GM10248 (cell line): Measurements from ENCODE around the gene ATP2C1.

Experiments used
- CTCF ChIA-PET: fragments of 300-600 bp; sonication (Branson Sonifier 250); formaldehyde crosslinking; extraction: SDS; loops from one replicate; lab custom pipeline; 2021; ENCODE audit warnings: antibody characterized with exemption; lab: Yijun Ruan, JAX
- POLR2A ChIA-PET: fragments of 350-650 bp; sonication (Branson Sonifier 250); formaldehyde crosslinking; extraction: SDS; loops from one replicate; lab custom pipeline; 2020; ENCODE audit warnings: antibody characterized with exemption; lab: Yijun Ruan, JAX
- DNase-seq: peaks from one replicate; pipeline ENCODE4 v3.0.0; 2012; ENCODE audit errors: extremely low spot score
- CTCF ChIP-seq: IDR thresholded peaks from 2 replicates; pipeline ENCODE4 v1.5.1; 2012; ENCODE audit warnings: mild to moderate bottlenecking, low read depth; ENCODE audit errors: extremely low read depth, missing control alignments, control extremely low read depth

Gene ATP2C1

GRCh38 chr3:130907966-130908365, 14.1 kb downstream of the ATP2C1 start:
- TF ChIP-seq CTCF, result no peak
- CTCF ChIA-PET, result no interaction called here

GRCh38 chr3:130915567-130916292, 21.8 kb downstream of the ATP2C1 start:
- POLR2A ChIA-PET, result no interaction called here
- CTCF ChIA-PET, result interaction anchor here (0.7 to 3.0 kb wide), 9 partner anchors 10 to 67 kb away, joined by 3 to 11 read pairs (median 3); partner anchors contain the start of gene ATP2C1

More at GRCh38 chr3:130907966-130908365, 14.1 kb downstream of the ATP2C1 start:
- POLR2A ChIA-PET, result no interaction called here
- DNase-seq, result no peak

GRCh38 chr3:130916507-130917167, 22.8 kb downstream of the ATP2C1 start:
- CTCF ChIA-PET, result interaction anchor here (0.7 to 3.0 kb wide), 6 partner anchors 9 to 89 kb away, joined by 3 to 11 read pairs (median 8); partner anchors contain the start of gene ATP2C1
- no peak for TF ChIP-seq CTCF
- peak; percentile 28 for DNase-seq
- POLR2A ChIA-PET, result no interaction called here

More at GRCh38 chr3:130915567-130916292, 21.8 kb downstream of the ATP2C1 start:
- DNase-seq, result no peak
- no peak for TF ChIP-seq CTCF

- TF ChIP-seq CTCF, result no peak
- ChIA-PET CTCF (no interaction called here), POLR2A (no interaction called here)
- DNase-seq, result no peak
Observed at GRCh38 chr3:130918328-130918727, 24.4 kb downstream of the ATP2C1 start.

GRCh38 chr3:130925628-130926027, 31.7 kb downstream of the ATP2C1 start:
- no peak for DNase-seq
- ChIA-PET POLR2A (interaction anchor here (0.6 kb wide), 1 partner anchor 73 kb away, joined by 3 read pairs; no protein-coding TSS in a partner anchor), CTCF (interaction anchor here (0.8 to 2.0 kb wide), 3 partner anchors 10 to 165 kb away, joined by 3 to 9 read pairs (median 8); partner anchors contain the start of gene ATP2C1)
- no peak for TF ChIP-seq CTCF

GRCh38 chr3:130926504-130926903, 32.6 kb downstream of the ATP2C1 start:
- no peak for DNase-seq
- ChIA-PET CTCF (interaction anchor here (2.0 to 4.0 kb wide), 4 partner anchors 10 to 32 kb away, joined by 5 to 18 read pairs (median 10); partner anchors contain the start of gene ATP2C1), POLR2A (no interaction called here)
- TF ChIP-seq CTCF, result no peak
